K562 (cell line): ENCODE data around the gene CAVIN1. TPM values are rescaled to one million over a fixed set of nuclear protein-coding genes. Genes with fewer than 3 reads are reported as not detected.

Source experiments
- ATAC-seq: fragments of 200-7000 bp; cut with Tn5 transposase; 3 replicates; pipeline ENCODE4 v1.9.1; 2020; ENCODE audit warnings: moderate library complexity
- BruUV-seq: library from RNA; stranded (reverse); fragments of 400-500 nt; replicated peaks from 2 replicates; lab custom pipeline; 2021; lab: Mats Ljungman, UMichigan
- CTCF ChIA-PET: fragments of 300-600 bp; formaldehyde crosslinking; extraction: SDS; loops from one replicate; lab custom pipeline; 2021; ENCODE audit warnings: low intra/inter-chr PET ratio; lab: Yijun Ruan, JAX
- POLR2A ChIA-PET: fragments of 300-600, 350-650 bp; sonication (Branson Sonifier 250); formaldehyde crosslinking; extraction: SDS; loops from one replicate; lab custom pipeline; 2021; ENCODE audit warnings: antibody characterized with exemption, inconsistent platforms; lab: Yijun Ruan, JAX
- DNase-seq, 4 experiments: peaks; one replicate each; pipeline versions ENCODE4 v3.0.0 to v3.0.0-alpha.2; 2011 to 2018; ENCODE audit warnings: low spot score in 3 of 4, mixed read lengths in 3 of 4; ENCODE audit errors: extremely low read depth in 1 of 4
- FAIRE-seq: peaks from 2 replicates; lab custom pipeline; 2011; peaks lifted over from hg19 to GRCh38; lab: Jason Lieb, UNC
- H2AFZ ChIP-seq: 2 replicates; pipeline ENCODE4 v1.6.0; 2011; ENCODE audit warnings: low read depth, low read length, control low read depth, inconsistent platforms
- H3K27ac ChIP-seq: fragments of 200-600 bp; 3 replicates; pipeline ENCODE4 v1.8.0; 2011; ENCODE audit warnings: low read depth, mild to moderate bottlenecking, control low read depth, inconsistent platforms, low read length, moderate library complexity, mixed read lengths; ENCODE audit errors: extremely low read depth
- H3K27me3 ChIP-seq, 2 experiments: fragments of 300-600 bp in 1 of 2; 2 replicates in 1 of 2; 3 replicates in 1 of 2; pipeline versions ENCODE4 v1.6.0 to v1.8.0; 2011; ENCODE audit warnings: inconsistent platforms in 2 of 2, low read length in 2 of 2, mild to moderate bottlenecking in 1 of 2, mixed read lengths in 1 of 2, moderate library complexity in 1 of 2; ENCODE audit not compliant: control insufficient read depth in 2 of 2, insufficient read depth in 2 of 2
- H3K36me3 ChIP-seq: fragments of 300-600 bp; 3 replicates; pipeline ENCODE4 v1.8.0; 2011; ENCODE audit warnings: mild to moderate bottlenecking, low read length, inconsistent platforms; ENCODE audit not compliant: control insufficient read depth, insufficient read depth
- H3K4me1 ChIP-seq, 2 experiments: fragments of 200-600 bp in 1 of 2; replicated peaks in 1 of 2; 2 replicates in 1 of 2; 3 replicates in 1 of 2; pipeline versions ENCODE4 v1.5.1 to v1.8.0; 2011; ENCODE audit warnings: inconsistent platforms in 2 of 2, low read length in 2 of 2, mild to moderate bottlenecking in 1 of 2, mixed read lengths in 1 of 2, moderate library complexity in 1 of 2; ENCODE audit not compliant: control insufficient read depth in 2 of 2, insufficient read depth in 2 of 2
- H3K4me2 ChIP-seq: 2 replicates; pipeline ENCODE4 v1.6.1; 2011; ENCODE audit warnings: low read length, control low read depth, inconsistent platforms, mixed read lengths; ENCODE audit not compliant: insufficient read depth
- H3K4me3 ChIP-seq: fragments of 200-600 bp; sonication (generic), shearing (Covaris generic); 2 replicates; pipeline ENCODE4 v1.5.1; 2016; ENCODE audit warnings: control low read depth, inconsistent platforms
- H3K79me2 ChIP-seq: fragments of 200-600 bp; 3 replicates; pipeline ENCODE4 v1.8.0; 2011; ENCODE audit warnings: low read length, inconsistent platforms; ENCODE audit not compliant: control insufficient read depth, insufficient read depth
- H3K9ac ChIP-seq, 2 experiments: 2 replicates each; pipeline versions ENCODE4 v1.6.0 to v1.6.1; 2011; ENCODE audit warnings: low read depth in 2 of 2, low read length in 2 of 2, control low read depth in 1 of 2, inconsistent platforms in 1 of 2, mild to moderate bottlenecking in 1 of 2, mixed read lengths in 1 of 2; ENCODE audit not compliant: insufficient read depth in 1 of 2
- H3K9me1 ChIP-seq: one replicate; pipeline ENCODE4 v1.6.0; 2011; ENCODE audit warnings: inconsistent platforms, mild to moderate bottlenecking, low read length, moderate library complexity; ENCODE audit not compliant: control insufficient read depth, insufficient read depth
- H3K9me3 ChIP-seq: replicated peaks from 2 replicates; pipeline ENCODE4 v1.5.1; 2011; ENCODE audit warnings: low read depth, low read length, inconsistent platforms; ENCODE audit not compliant: control insufficient read depth, insufficient read depth
- H4K20me1 ChIP-seq: replicated peaks from 2 replicates; pipeline ENCODE4 v1.6.1; 2011; ENCODE audit warnings: low read length, inconsistent platforms, mixed read lengths; ENCODE audit not compliant: control insufficient read depth, insufficient read depth
- ESRRA ChIP-seq: fragments of 450-650 bp; IDR thresholded peaks from 2 replicates; pipeline ENCODE4 v1.6.1; 2014; ENCODE audit warnings: low read depth, mild to moderate bottlenecking, moderate library complexity, borderline replicate concordance
- KLF6 ChIP-seq: fragments of 250-450 bp; sonication (Bioruptor Pico); IDR thresholded peaks from 2 replicates; pipeline ENCODE4 v1.4.0; 2020; ENCODE audit warnings: mild to moderate bottlenecking, moderate library complexity, borderline replicate concordance
- MBD2 ChIP-seq: sonication (generic); IDR thresholded peaks from 2 replicates; pipeline ENCODE4 v1.6.1; 2016; ENCODE audit warnings: low read depth, borderline replicate concordance
- NFYB ChIP-seq: IDR thresholded peaks from 2 replicates; pipeline ENCODE4 v1.6.1; 2011; ENCODE audit warnings: mild to moderate bottlenecking, moderate library complexity; ENCODE audit not compliant: insufficient read length; ENCODE audit errors: extremely low read depth
- PHF20 ChIP-seq: fragments of 450-650 bp; IDR thresholded peaks from 2 replicates; pipeline ENCODE4 v1.6.1; 2018; ENCODE audit not compliant: partially characterized antibody
- U2AF1 ChIP-seq: fragments of 200-400 bp; formaldehyde crosslinking; optimal IDR thresholded peaks from 2 replicates; pipeline ENCODE3; 2017; ENCODE audit warnings: mild to moderate bottlenecking, low read depth, low read length, moderate library complexity
- ZKSCAN8 ChIP-seq: fragments of 200-800 bp; sonication (Bioruptor generic); IDR thresholded peaks from 2 replicates; pipeline ENCODE4 v1.6.1; 2016; ENCODE audit warnings: missing genetic modification characterization, missing compliant biosample characterization
- WGBS: fragments of 100-300 bp; shearing (Covaris generic); methylation state at CpG from one replicate; pipeline ENCODE4 v1.1.6; 2016; ENCODE audit warnings: low coverage, mixed read lengths; ENCODE audit not compliant: insufficient coverage; ENCODE audit errors: missing lambda C conversion rate; 5-methylcytosine and 5-hydroxymethylcytosine counted together
- in situ Hi-C: fragments of 300-500 bp; cut with MboI; formaldehyde crosslinking; loops from 4 replicates; pipeline ENCODE4 v1.15.0; 2018; ENCODE audit warnings: inconsistent platforms, mixed read lengths
- intact Hi-C: fragments of 100-400 bp; cut with micrococcal nuclease; formaldehyde crosslinking; loops from 2 replicates; pipeline ENCODE4 v1.14.2; 2022
- polyA plus RNA-seq, 8 experiments: library from polyadenylated mRNA; depleted of rRNA in 4 of 8; stranded (reverse) in 5 of 8; unstranded in 3 of 8; fragments of >200 nt; fragmentation: Nextera tagmentation in 2 of 8; fragmentation: Illumina TruSeq in 1 of 8; extraction: Ambion mirVana in 2 of 8; extraction: Trizol in 1 of 8; gene quantifications; 2 replicates each; pipeline versions ENCODE4 v1.2.1 to v1.2.3, GENCODE V29; 2011 to 2014; ENCODE audit warnings: inconsistent platforms in 1 of 8, missing spikeins in 1 of 8
- total RNA-seq, 7 experiments: library from RNA; depleted of rRNA in 6 of 7; stranded (reverse); fragments of >200 nt in 6 of 7; fragmentation: Illumina TruSeq in 2 of 7; extraction: Trizol in 2 of 7; gene quantifications; 2 replicates each; pipeline versions ENCODE4 v1.2.1 to v1.2.3, GENCODE V29; 2011 to 2021; ENCODE audit warnings: low replicate concordance in 1 of 7
- TF ChIP-seq, protein P1 (sequence below): IDR thresholded peaks from 2 replicates; pipeline ENCODE4 v1.6.1; 2016; ENCODE audit warnings: missing genetic modification characterization, missing compliant biosample characterization
- TF ChIP-seq, protein P2 (sequence below): sonication (generic); formaldehyde crosslinking; IDR thresholded peaks from 2 replicates; pipeline ENCODE4 v1.8.1; 2022; ENCODE audit warnings: missing genetic modification reagents
- TF ChIP-seq, protein P3 (sequence below): fragments of 450-650 bp; IDR thresholded peaks from 2 replicates; pipeline ENCODE4 v1.7.1; 2018; ENCODE audit warnings: mild to moderate bottlenecking, low read depth; ENCODE audit not compliant: partially characterized antibody
- TF ChIP-seq, protein P4 (sequence below): fragments of 450-650 bp; formaldehyde crosslinking; IDR thresholded peaks from 2 replicates; pipeline ENCODE4 v1.4.0; 2022; ENCODE audit warnings: missing genetic modification characterization
- TF ChIP-seq, protein P5 (sequence below): fragments of 200-800 bp; sonication (Bioruptor generic); IDR thresholded peaks from 2 replicates; pipeline ENCODE4 v1.6.1; 2017; ENCODE audit warnings: missing genetic modification characterization, missing compliant biosample characterization

CAVIN1 gene
- total and polyA plus RNA-seq, 9 of the 15 experiments (the other 6 are each of a cell fraction or from before 2014, with no cell fraction given): 6.8 to 162 (median 74.5) TPM

DNA sequence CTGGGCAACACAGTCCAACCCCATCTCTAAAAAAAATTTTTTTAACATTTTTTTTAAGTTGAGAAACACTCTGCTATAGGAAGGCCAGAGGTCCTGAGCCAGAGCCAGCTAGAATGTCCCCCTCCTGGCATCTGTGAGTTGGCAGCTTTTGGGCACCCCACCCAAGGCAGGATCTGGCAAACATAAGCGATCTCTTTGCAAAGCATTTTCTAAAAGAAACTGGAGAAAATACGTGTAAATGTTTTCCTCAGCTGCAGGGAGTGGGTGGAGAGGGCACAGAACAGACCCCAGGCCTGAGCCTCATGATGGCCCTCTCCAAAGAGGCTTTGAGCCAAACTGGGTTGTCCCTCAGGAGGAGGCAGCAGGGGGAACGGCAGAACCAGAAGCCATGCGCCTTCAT lies 11.7 kb downstream of the CAVIN1 start:
- no peaks in the 10 kb centered on the region for H3K9me1 ChIP-seq
- H3K9me3 ChIP-seq: no peaks in the 10 kb centered on the region
- ChIA-PET POLR2A (interaction anchor here (1.0 kb wide), 1 partner anchor 144 kb away, joined by 3 read pairs; no protein-coding TSS in a partner anchor), CTCF (no interaction called here)
- intact Hi-C loops: no loop called here
- H3K9ac ChIP-seq: peak overlapping the region in 1 of 2 experiments; percentile 60; a peak in 1 of 4 replicates
- 81% methylated on average over 4 of the region's 4 CpGs for WGBS
- H3K4me1 ChIP-seq: peaks cover 39 to 42% of the 10 kb centered on the region in 2 experiments
- H3K27me3 ChIP-seq: no peaks in the 10 kb centered on the region
- peaks cover 90% of the 10 kb centered on the region for H3K79me2 ChIP-seq
- in situ Hi-C loops: no loop called here
- no peak overlapping the region for H3K4me2 ChIP-seq
- no TSS peak for BruUV-seq
- H4K20me1 ChIP-seq: peaks cover 2% of the 10 kb centered on the region; the same call in 1 of the 2 replicates
- no peak overlapping the region for H2AFZ ChIP-seq
- ATAC-seq (no peak), DNase-seq (no peak), FAIRE-seq (no peak)
- no peak overlapping the region for H3K4me3 ChIP-seq
- H3K27ac ChIP-seq: no peak overlapping the region
- H3K36me3 ChIP-seq: peaks cover 32% of the 10 kb centered on the region; the same call in 2 of the 3 replicates
- no peak for TF ChIP-seq KLF6 (CRISPR knock-in tag)
- TF ChIP-seq ESRRA: no peak
- no peak for TF ChIP-seq PHF20
- TF ChIP-seq, protein P1, sequence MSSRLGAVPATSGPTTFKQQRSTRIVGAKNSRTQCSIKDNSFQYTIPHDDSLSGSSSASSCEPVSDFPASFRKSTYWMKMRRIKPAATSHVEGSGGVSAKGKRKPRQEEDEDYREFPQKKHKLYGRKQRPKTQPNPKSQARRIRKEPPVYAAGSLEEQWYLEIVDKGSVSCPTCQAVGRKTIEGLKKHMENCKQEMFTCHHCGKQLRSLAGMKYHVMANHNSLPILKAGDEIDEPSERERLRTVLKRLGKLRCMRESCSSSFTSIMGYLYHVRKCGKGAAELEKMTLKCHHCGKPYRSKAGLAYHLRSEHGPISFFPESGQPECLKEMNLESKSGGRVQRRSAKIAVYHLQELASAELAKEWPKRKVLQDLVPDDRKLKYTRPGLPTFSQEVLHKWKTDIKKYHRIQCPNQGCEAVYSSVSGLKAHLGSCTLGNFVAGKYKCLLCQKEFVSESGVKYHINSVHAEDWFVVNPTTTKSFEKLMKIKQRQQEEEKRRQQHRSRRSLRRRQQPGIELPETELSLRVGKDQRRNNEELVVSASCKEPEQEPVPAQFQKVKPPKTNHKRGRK: no peak
- TF ChIP-seq NFYB: no peak
- TF ChIP-seq, protein P2, sequence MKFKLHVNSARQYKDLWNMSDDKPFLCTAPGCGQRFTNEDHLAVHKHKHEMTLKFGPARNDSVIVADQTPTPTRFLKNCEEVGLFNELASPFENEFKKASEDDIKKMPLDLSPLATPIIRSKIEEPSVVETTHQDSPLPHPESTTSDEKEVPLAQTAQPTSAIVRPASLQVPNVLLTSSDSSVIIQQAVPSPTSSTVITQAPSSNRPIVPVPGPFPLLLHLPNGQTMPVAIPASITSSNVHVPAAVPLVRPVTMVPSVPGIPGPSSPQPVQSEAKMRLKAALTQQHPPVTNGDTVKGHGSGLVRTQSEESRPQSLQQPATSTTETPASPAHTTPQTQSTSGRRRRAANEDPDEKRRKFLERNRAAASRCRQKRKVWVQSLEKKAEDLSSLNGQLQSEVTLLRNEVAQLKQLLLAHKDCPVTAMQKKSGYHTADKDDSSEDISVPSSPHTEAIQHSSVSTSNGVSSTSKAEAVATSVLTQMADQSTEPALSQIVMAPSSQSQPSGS (CRISPR knock-in tag): no peak
- TF ChIP-seq MBD2: no peak
- TF ChIP-seq U2AF1: no peak
- TF ChIP-seq, protein P3, sequence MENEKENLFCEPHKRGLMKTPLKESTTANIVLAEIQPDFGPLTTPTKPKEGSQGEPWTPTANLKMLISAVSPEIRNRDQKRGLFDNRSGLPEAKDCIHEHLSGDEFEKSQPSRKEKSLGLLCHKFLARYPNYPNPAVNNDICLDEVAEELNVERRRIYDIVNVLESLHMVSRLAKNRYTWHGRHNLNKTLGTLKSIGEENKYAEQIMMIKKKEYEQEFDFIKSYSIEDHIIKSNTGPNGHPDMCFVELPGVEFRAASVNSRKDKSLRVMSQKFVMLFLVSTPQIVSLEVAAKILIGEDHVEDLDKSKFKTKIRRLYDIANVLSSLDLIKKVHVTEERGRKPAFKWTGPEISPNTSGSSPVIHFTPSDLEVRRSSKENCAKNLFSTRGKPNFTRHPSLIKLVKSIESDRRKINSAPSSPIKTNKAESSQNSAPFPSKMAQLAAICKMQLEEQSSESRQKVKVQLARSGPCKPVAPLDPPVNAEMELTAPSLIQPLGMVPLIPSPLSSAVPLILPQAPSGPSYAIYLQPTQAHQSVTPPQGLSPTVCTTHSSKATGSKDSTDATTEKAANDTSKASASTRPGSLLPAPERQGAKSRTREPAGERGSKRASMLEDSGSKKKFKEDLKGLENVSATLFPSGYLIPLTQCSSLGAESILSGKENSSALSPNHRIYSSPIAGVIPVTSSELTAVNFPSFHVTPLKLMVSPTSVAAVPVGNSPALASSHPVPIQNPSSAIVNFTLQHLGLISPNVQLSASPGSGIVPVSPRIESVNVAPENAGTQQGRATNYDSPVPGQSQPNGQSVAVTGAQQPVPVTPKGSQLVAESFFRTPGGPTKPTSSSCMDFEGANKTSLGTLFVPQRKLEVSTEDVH: no peak
- no peak for TF ChIP-seq ZKSCAN8 (CRISPR knock-in tag)
- TF ChIP-seq, protein P4, sequence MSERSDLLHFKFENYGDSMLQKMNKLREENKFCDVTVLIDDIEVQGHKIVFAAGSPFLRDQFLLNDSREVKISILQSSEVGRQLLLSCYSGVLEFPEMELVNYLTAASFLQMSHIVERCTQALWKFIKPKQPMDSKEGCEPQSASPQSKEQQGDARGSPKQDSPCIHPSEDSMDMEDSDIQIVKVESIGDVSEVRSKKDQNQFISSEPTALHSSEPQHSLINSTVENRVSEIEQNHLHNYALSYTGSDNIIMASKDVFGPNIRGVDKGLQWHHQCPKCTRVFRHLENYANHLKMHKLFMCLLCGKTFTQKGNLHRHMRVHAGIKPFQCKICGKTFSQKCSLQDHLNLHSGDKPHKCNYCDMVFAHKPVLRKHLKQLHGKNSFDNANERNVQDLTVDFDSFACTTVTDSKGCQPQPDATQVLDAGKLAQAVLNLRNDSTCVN (CRISPR knock-in tag): no peak
- TF ChIP-seq, protein P5, sequence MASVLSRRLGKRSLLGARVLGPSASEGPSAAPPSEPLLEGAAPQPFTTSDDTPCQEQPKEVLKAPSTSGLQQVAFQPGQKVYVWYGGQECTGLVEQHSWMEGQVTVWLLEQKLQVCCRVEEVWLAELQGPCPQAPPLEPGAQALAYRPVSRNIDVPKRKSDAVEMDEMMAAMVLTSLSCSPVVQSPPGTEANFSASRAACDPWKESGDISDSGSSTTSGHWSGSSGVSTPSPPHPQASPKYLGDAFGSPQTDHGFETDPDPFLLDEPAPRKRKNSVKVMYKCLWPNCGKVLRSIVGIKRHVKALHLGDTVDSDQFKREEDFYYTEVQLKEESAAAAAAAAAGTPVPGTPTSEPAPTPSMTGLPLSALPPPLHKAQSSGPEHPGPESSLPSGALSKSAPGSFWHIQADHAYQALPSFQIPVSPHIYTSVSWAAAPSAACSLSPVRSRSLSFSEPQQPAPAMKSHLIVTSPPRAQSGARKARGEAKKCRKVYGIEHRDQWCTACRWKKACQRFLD: no peak
